ENCODE results near the gene HERC5. TPM values are rescaled to one million over a fixed set of nuclear protein-coding genes. Genes with fewer than 3 reads are reported as not detected.
A peak's percentile ranks its signal among the peaks of the same experiment; 100 is the strongest.
"Not testable (repeated sequence)": the region's sequence is repeated elsewhere in the genome, so short reads cannot be mapped to it uniquely, and the experiment has no call there.

The HERC5 gene
- total and polyA plus RNA-seq, 3 experiments from 2014 or later = 7.0 to 14.3 (median 8.3) TPM

DNA sequence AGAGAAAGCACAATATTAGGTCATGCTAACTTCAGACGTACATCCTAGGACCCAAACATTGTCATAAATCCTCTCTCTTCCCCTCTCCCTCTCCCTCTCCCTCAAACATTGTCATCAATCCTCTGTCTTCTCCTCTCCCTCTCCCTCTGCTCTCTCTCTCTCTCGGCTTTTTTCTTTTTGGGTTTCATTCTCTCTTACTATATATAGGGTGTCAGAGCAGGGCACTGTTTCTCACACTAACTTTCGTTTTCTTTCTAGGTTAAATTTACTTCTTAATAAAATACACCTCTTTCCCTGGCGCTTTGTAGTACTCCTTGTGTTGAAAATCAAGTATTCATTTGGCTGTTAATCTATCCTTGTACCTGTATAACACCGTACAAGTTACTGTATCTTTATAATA, 37.0 kb upstream of the HERC5 start:
- Mint-ChIP-seq H3K4me3 (no peak overlapping the region), H3K36me3 (peaks cover 8 to 52% (median 15%) of the 10 kb centered on the region in 3 donors), H3K4me1 (peaks cover 0 to 7% (median 5%) of the 10 kb centered on the region in 3 donors), H3K27ac (peak overlapping the region in 2 of 8 donors; percentile 5 to 72), H3K9me3 (no peaks in the 10 kb centered on the region), H3K27me3 (no peaks in the 10 kb centered on the region)
- DNase-seq = no peak
- POLR2A ChIA-PET = no interaction called here
- H3K27ac ChIP-seq (ENCODE audit: low read depth, low read length) = no peak overlapping the region
- H3K4me3 ChIP-seq (ENCODE audit: low read length) = no peak overlapping the region
- H3K9me3 ChIP-seq (ENCODE audit: low read length) = no peaks in the 10 kb centered on the region
- no peaks in the 10 kb centered on the region for H3K4me1 ChIP-seq (ENCODE audit: insufficient read depth, low read length)
- CTCF ChIA-PET = no interaction called here
- no peaks in the 10 kb centered on the region for H3K27me3 ChIP-seq (ENCODE audit: insufficient read depth, low read length, poor library complexity, severe bottlenecking)
- peaks cover 10% of the 10 kb centered on the region for H3K36me3 ChIP-seq (ENCODE audit: insufficient read depth, low read length)

DNA sequence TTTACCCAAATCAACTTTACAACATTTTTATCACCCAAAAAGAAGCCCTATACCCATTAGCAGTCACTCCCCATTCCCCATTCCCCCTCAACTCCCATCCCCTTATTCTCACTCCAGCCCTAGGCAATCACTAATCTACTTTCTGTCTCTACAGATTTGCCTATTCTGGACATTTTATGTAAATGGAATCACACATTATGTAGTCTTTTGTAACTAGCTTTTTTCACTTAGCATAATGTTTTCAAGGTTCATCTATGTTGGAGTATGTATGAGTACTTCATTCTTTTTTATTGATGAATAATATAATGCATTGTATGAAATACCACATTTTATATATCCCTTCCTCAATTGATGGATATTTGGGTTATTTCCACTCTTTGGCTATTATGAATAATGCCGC, 36.1 kb upstream of the HERC5 start:
- no peaks in the 10 kb centered on the region for H3K9me3 Mint-ChIP-seq
- peak overlapping the region in 2 of 8 donors; percentile 36 to 61 for H3K27ac Mint-ChIP-seq
- H3K4me3 Mint-ChIP-seq = no peak overlapping the region
- Histone ChIP-seq H3K9me3 (ENCODE audit: low read length) (no peaks in the 10 kb centered on the region), H3K27ac (ENCODE audit: low read depth, low read length) (no peak overlapping the region), H3K4me3 (ENCODE audit: low read length) (no peak overlapping the region), H3K27me3 (ENCODE audit: insufficient read depth, low read length, poor library complexity, severe bottlenecking) (no peaks in the 10 kb centered on the region), H3K4me1 (ENCODE audit: insufficient read depth, low read length) (no peaks in the 10 kb centered on the region), H3K36me3 (ENCODE audit: insufficient read depth, low read length) (peaks cover 3% of the 10 kb centered on the region)
- CTCF ChIA-PET = no interaction called here
- POLR2A ChIA-PET = no interaction called here
- peaks cover 10 to 50% (median 11%) of the 10 kb centered on the region in 3 donors for H3K36me3 Mint-ChIP-seq
- peaks cover 0 to 7% (median 5%) of the 10 kb centered on the region in 3 donors for H3K4me1 Mint-ChIP-seq
- no peak for DNase-seq
- no peaks in the 10 kb centered on the region for H3K27me3 Mint-ChIP-seq

DNA sequence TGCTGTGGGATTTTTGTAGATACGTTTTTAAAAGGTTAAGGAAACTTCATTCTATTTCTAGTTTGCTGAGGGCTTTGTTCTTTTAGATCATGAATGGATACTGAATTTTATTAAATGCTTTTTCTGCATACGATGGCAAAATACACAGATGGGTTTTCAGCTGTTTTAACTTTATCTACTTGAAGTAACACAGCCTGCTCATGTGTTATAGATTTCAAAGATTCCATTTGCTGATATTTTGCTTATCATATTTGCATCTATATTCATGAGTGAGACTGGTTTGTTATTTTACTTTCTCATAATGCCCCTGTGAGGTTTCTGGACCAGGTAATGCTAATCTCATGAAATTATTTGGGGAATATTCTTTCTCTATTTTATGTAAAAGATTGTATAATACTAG, 34.5 kb upstream of the HERC5 start:
- H3K4me1 ChIP-seq (ENCODE audit: insufficient read depth, low read length) = no peaks in the 10 kb centered on the region
- Mint-ChIP-seq H3K27me3 (no peaks in the 10 kb centered on the region), H3K36me3 (peaks cover 8 to 50% (median 11%) of the 10 kb centered on the region in 3 donors), H3K4me1 (peaks cover 0 to 7% (median 5%) of the 10 kb centered on the region in 3 donors), H3K9me3 (no peaks in the 10 kb centered on the region), H3K4me3 (no peak overlapping the region), H3K27ac (peak overlapping the region in 1 of 8 donors; percentile 27)
- no peak overlapping the region for H3K4me3 ChIP-seq (ENCODE audit: low read length)
- H3K27me3 ChIP-seq (ENCODE audit: insufficient read depth, low read length, poor library complexity, severe bottlenecking) = no peaks in the 10 kb centered on the region
- DNase-seq = no peak
- POLR2A ChIA-PET = no interaction called here
- H3K27ac ChIP-seq (ENCODE audit: low read depth, low read length) = no peak overlapping the region
- H3K36me3 ChIP-seq (ENCODE audit: insufficient read depth, low read length) = no peaks in the 10 kb centered on the region
- CTCF ChIA-PET = interaction anchor here (0.6 kb wide), 1 partner anchor 21 kb away, joined by 3 read pairs; no protein-coding TSS in a partner anchor
- H3K9me3 ChIP-seq (ENCODE audit: low read length) = no peaks in the 10 kb centered on the region

DNA sequence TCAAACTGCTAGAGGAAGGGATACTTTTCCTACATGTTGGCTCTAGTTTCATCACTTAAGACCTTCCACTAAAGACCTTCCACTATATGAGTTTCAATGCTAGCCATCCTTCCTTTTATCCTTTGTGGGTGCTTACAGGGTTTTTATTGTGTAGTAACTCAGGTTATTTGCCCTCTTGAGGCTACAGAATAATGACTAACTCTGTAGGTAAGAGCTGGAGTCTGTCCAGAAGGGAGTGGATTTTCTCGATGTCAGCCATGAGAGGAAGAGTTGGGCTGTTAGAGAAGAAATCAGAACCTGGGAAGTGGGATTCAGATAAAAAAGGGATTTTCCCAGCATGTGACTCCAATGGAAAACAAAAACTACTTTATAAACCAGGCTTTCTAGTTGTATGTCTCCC, 27.5 kb upstream of the HERC5 start:
- H3K4me3 Mint-ChIP-seq = no peak overlapping the region
- no peaks in the 10 kb centered on the region for H3K4me1 ChIP-seq (ENCODE audit: insufficient read depth, low read length)
- no peak overlapping the region for H3K4me3 ChIP-seq (ENCODE audit: low read length)
- no peaks in the 10 kb centered on the region for H3K9me3 Mint-ChIP-seq
- peaks cover 20 to 69% (median 29%) of the 10 kb centered on the region in 3 donors for H3K36me3 Mint-ChIP-seq
- peaks cover 0 to 3% (median 0%) of the 10 kb centered on the region in 3 donors for H3K4me1 Mint-ChIP-seq
- no peak overlapping the region for H3K27ac ChIP-seq (ENCODE audit: low read depth, low read length)
- no peaks in the 10 kb centered on the region for H3K27me3 ChIP-seq (ENCODE audit: insufficient read depth, low read length, poor library complexity, severe bottlenecking)
- no peaks in the 10 kb centered on the region for H3K27me3 Mint-ChIP-seq
- no peaks in the 10 kb centered on the region for H3K36me3 ChIP-seq (ENCODE audit: insufficient read depth, low read length)
- H3K9me3 ChIP-seq (ENCODE audit: low read length) = no peaks in the 10 kb centered on the region
- H3K27ac Mint-ChIP-seq = peak overlapping the region in 2 of 8 donors; percentile 24 to 34
- CTCF ChIA-PET = interaction anchor here (1.4 kb wide), 1 partner anchor 12 kb away, joined by 3 read pairs; no protein-coding TSS in a partner anchor
- no peak for DNase-seq
- POLR2A ChIA-PET = no interaction called here

DNA sequence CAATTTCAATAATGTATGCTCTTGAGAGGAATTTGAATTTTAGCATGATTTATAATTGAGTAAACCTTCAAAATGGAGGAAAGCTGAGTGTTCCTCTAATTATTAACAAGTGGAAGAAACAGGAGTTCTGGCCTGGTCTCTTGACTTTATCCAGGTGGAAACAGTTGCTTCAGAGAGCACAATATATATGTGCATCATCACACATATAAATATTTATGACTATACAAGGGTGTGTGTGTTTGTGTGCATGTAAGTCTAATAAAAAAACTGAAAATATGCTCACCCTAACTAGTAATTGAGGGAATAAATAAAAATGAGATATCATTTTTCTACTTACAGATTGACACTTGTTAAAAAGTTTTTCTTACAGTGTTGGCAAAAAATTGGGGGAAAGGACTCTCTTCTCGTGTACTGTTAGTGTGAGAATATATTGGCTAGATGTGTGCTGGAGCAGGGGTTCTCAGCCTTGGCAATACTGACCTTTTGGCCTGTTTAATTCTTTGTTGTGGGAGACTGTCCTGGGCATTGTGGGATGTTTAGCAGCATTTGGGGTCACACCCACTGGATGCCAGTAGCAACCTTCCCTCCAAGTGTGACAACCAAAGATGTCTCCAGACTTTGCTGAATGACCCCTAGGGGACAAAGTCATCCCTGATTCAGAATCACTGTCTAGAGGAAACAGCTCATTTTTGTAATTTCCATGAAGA, 20.8 kb upstream of the HERC5 start:
- no peak overlapping the region for H3K4me3 ChIP-seq (ENCODE audit: low read length)
- H3K4me3 Mint-ChIP-seq = no peak overlapping the region
- no peaks in the 10 kb centered on the region for H3K4me1 Mint-ChIP-seq
- peak overlapping the region in 3 of 8 donors; percentile 19 to 94 (median 74) for H3K27ac Mint-ChIP-seq
- no peaks in the 10 kb centered on the region for H3K36me3 ChIP-seq (ENCODE audit: insufficient read depth, low read length)
- no peaks in the 10 kb centered on the region for H3K9me3 Mint-ChIP-seq
- no peak overlapping the region for H3K27ac ChIP-seq (ENCODE audit: low read depth, low read length)
- ChIA-PET CTCF (interaction anchor here (0.5 to 3.2 kb wide), 2 partner anchors 20 to 224 kb away, joined by 3 to 11 read pairs; partner anchors contain the start of gene HERC5), POLR2A (no interaction called here)
- no peaks in the 10 kb centered on the region for H3K9me3 ChIP-seq (ENCODE audit: low read length)
- no peaks in the 10 kb centered on the region for H3K27me3 ChIP-seq (ENCODE audit: insufficient read depth, low read length, poor library complexity, severe bottlenecking)
- no peak for DNase-seq
- peaks cover 22 to 65% (median 24%) of the 10 kb centered on the region in 3 donors for H3K36me3 Mint-ChIP-seq
- H3K27me3 Mint-ChIP-seq = no peaks in the 10 kb centered on the region
- no peaks in the 10 kb centered on the region for H3K4me1 ChIP-seq (ENCODE audit: insufficient read depth, low read length)

DNA sequence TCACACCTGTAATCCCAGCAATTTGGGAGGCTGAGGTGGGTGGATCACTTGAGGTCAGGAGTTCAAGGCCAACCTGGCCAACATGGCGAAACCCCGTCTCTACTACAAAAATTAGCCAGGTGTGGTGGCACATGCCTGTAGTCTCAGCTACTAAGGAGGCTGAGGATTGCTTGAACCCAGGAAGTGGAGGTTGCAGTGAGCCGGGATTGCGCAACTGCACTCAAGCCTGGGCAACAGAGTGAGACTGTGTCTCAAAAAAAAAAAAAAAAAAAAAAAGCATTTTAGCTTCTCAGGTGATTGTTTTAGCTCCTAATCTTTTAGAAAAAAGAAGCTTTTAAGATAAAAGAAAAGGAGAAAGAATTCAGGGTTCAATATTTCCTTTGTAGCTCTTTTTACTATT, 19.0 kb upstream of the HERC5 start:
- not testable (repeated sequence) for H3K36me3 ChIP-seq (ENCODE audit: insufficient read depth, low read length); H3K27me3 ChIP-seq (ENCODE audit: insufficient read depth, low read length, poor library complexity, severe bottlenecking); H3K27ac ChIP-seq (ENCODE audit: low read depth, low read length); H3K9me3 Mint-ChIP-seq; H3K4me3 Mint-ChIP-seq; H3K4me1 Mint-ChIP-seq; H3K9me3 ChIP-seq (ENCODE audit: low read length); H3K4me1 ChIP-seq (ENCODE audit: insufficient read depth, low read length); H3K27me3 Mint-ChIP-seq; H3K4me3 ChIP-seq (ENCODE audit: low read length); DNase-seq
- peak overlapping the region in 1 of 8 donors; percentile 44 for H3K27ac Mint-ChIP-seq
- H3K36me3 Mint-ChIP-seq = peaks cover 29 to 70% (median 31%) of the 10 kb centered on the region in 3 donors
- POLR2A ChIA-PET = interaction anchor here (0.6 kb wide), 1 partner anchor 20 kb away, joined by 3 read pairs; no protein-coding TSS in a partner anchor
- CTCF ChIA-PET = interaction anchor here (1.1 to 3.2 kb wide), 3 partner anchors 19 to 77 kb away, joined by 3 to 11 read pairs (median 3); partner anchors contain the start of gene HERC5

DNA sequence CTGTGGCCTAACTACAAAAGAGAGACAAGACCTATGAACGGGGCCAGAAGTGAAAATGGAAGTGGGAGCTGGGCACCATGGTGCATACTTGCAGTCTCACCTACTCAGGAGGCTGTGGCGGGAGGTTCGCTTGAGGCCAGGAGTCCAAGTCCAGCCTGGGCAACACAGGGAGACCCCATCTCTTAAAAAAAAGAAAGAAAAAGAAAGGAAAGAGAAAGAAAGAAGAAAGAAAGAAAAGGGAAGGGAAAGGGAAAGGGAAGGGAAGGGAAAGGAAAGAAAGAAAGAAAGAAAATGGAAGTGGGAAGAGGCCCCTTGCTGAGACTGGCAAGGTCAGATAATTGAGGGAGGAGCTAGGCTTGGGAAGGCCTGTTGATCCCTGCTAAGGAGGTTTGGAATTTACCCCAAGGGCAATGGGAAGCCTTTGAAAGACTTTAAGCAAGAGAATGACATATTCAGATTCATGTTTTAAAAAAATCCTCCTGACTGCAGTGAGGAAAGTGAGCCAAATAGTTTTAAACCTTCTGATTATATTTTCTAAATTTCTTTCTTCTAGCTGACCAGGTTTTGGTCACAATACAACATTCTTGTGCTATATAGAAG, 17.7 kb upstream of the HERC5 start:
- Mint-ChIP-seq H3K27ac (peak overlapping the region in 7 of 8 donors; percentile 7 to 94 (median 51)), H3K27me3 (no peaks in the 10 kb centered on the region), H3K4me1 (peaks cover 0 to 1% (median 0%) of the 10 kb centered on the region in 3 donors), H3K9me3 (no peaks in the 10 kb centered on the region), H3K36me3 (peaks cover 20 to 63% (median 21%) of the 10 kb centered on the region in 3 donors), H3K4me3 (no peak overlapping the region)
- no peak for DNase-seq
- Histone ChIP-seq H3K27me3 (ENCODE audit: insufficient read depth, low read length, poor library complexity, severe bottlenecking) (no peaks in the 10 kb centered on the region), H3K36me3 (ENCODE audit: insufficient read depth, low read length) (no peaks in the 10 kb centered on the region), H3K27ac (ENCODE audit: low read depth, low read length) (no peak overlapping the region), H3K9me3 (ENCODE audit: low read length) (no peaks in the 10 kb centered on the region), H3K4me3 (ENCODE audit: low read length) (no peak overlapping the region), H3K4me1 (ENCODE audit: insufficient read depth, low read length) (no peaks in the 10 kb centered on the region)
- ChIA-PET CTCF (interaction anchor here (3.2 kb wide), 1 partner anchor 17 kb away, joined by 11 read pairs; the partner anchor contains the start of gene HERC5), POLR2A (no interaction called here)

DNA sequence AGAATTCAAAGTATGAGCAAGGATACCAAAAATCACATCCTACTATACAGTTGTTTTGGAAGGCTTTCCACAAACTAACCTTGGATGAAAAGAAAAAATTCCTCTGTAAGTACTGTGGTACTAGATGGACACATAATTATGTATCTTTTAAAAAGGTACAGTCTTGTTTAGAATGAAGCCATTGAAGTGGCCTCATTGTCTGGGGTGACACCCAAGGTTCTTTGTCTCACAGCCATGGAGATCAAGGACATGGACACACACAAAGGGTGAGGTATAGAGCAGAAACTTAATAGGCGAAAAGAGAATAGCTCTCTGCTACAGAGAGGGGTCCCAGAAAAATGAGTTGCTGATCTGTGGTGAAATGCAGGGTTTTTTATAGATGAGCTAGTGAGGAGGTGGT, 16.8 kb upstream of the HERC5 start:
- CTCF ChIA-PET = no interaction called here
- Mint-ChIP-seq H3K36me3 (peaks cover 15 to 56% (median 17%) of the 10 kb centered on the region in 3 donors), H3K9me3 (no peaks in the 10 kb centered on the region), H3K4me1 (peaks cover 0 to 2% (median 0%) of the 10 kb centered on the region in 3 donors), H3K4me3 (no peak overlapping the region), H3K27ac (peak overlapping the region in 7 of 8 donors; percentile 2 to 90 (median 56)), H3K27me3 (no peaks in the 10 kb centered on the region)
- Histone ChIP-seq H3K9me3 (ENCODE audit: low read length) (no peaks in the 10 kb centered on the region), H3K27me3 (ENCODE audit: insufficient read depth, low read length, poor library complexity, severe bottlenecking) (no peaks in the 10 kb centered on the region), H3K27ac (ENCODE audit: low read depth, low read length) (no peak overlapping the region), H3K4me1 (ENCODE audit: insufficient read depth, low read length) (no peaks in the 10 kb centered on the region), H3K36me3 (ENCODE audit: insufficient read depth, low read length) (no peaks in the 10 kb centered on the region), H3K4me3 (ENCODE audit: low read length) (no peak overlapping the region)
- POLR2A ChIA-PET = no interaction called here
- DNase-seq = no peak

Data from CD8-positive, alpha-beta memory T cell (primary cell).